Measurements from ENCODE around the gene GPR137B.
A peak's percentile ranks its signal among the peaks of the same experiment; 100 is the strongest.

GPR137B gene

GRCh38 chr1:236143104-236143948 is 987 bp downstream of the GPR137B start (continued):
- TF ChIP-seq ZNF664 (tag by site-specific recombination; IDR thresholded peaks at IDR 0.05): peak; percentile 91
- peak; percentile 62; the same call in 1 of the 2 replicates for TF ChIP-seq ZEB2 (tag by site-specific recombination; IDR thresholded peaks at IDR 0.05)
- TF ChIP-seq ZBTB8A (tag by site-specific recombination; IDR thresholded peaks at IDR 0.05): peak; percentile 69
- peak; percentile 47; the same call in 1 of the 2 replicates for TF ChIP-seq SP7 (tag by site-specific recombination; IDR thresholded peaks at IDR 0.05)
- no peak for TF ChIP-seq ZNF280C (tag by site-specific recombination; IDR thresholded peaks at IDR 0.05)
- peak; percentile 27; the same call in 1 of the 2 replicates for TF ChIP-seq ZNF561 (tag by site-specific recombination; IDR thresholded peaks at IDR 0.05; ENCODE audit: borderline replicate concordance)
- no peak for TF ChIP-seq ZNF704 (tag by site-specific recombination; IDR thresholded peaks at IDR 0.05)
- peak; percentile 91 for TF ChIP-seq GLIS2 (tag by site-specific recombination; IDR thresholded peaks at IDR 0.05)
- 0 out of 2 replicates have a peak, but pooled peaks have one; percentile 45 for TF ChIP-seq ZFP37 (tag by site-specific recombination; IDR thresholded peaks at IDR 0.05)
- TF ChIP-seq ZNF639 (tag by site-specific recombination; IDR thresholded peaks at IDR 0.05): no peak; the same call in 1 of the 2 replicates
- TF ChIP-seq ZSCAN23 (tag by site-specific recombination; IDR thresholded peaks at IDR 0.05): no peak
- TF ChIP-seq ZNF747 (tag by site-specific recombination; IDR thresholded peaks at IDR 0.05): no peak
- peak; percentile 70; the same call in 1 of the 2 replicates for TF ChIP-seq ZXDB (tag by site-specific recombination; IDR thresholded peaks at IDR 0.05)
- TF ChIP-seq ZNF202 (tag by site-specific recombination; IDR thresholded peaks at IDR 0.05; ENCODE audit: borderline replicate concordance): no peak
- TF ChIP-seq ZNF513 (tag by site-specific recombination; IDR thresholded peaks at IDR 0.05): peak; percentile 87
- TF ChIP-seq ZNF362 (tag by site-specific recombination; IDR thresholded peaks at IDR 0.05): no peak
- TF ChIP-seq ZNF510 (tag by site-specific recombination; IDR thresholded peaks at IDR 0.05; ENCODE audit: insufficient replicate concordance): no peak
- 0 out of 2 replicates have a peak, but pooled peaks have one; percentile 25 for TF ChIP-seq ZNF76 (tag by site-specific recombination; IDR thresholded peaks at IDR 0.05; ENCODE audit: borderline replicate concordance, low read depth)
- TF ChIP-seq ZNF174 (tag by site-specific recombination; IDR thresholded peaks at IDR 0.05): no peak
- TF ChIP-seq ZNF148 (tag by site-specific recombination; IDR thresholded peaks at IDR 0.05; ENCODE audit: borderline replicate concordance): no peak
- TF ChIP-seq ZNF610 (tag by site-specific recombination; IDR thresholded peaks at IDR 0.05; ENCODE audit: borderline replicate concordance): 0 out of 2 replicates have a peak, but pooled peaks have one; percentile 79
- TF ChIP-seq ZNF280D (tag by site-specific recombination; IDR thresholded peaks at IDR 0.05): 0 out of 2 replicates have a peak, but pooled peaks have one; percentile 8
- no peak for TF ChIP-seq ZNF544 (tag by site-specific recombination; IDR thresholded peaks at IDR 0.05)
- TF ChIP-seq OSR2 (tag by site-specific recombination; IDR thresholded peaks at IDR 0.05): no peak
- no peak for TF ChIP-seq ZNF473 (tag by site-specific recombination; IDR thresholded peaks at IDR 0.05)
